Ascending aorta (tissue), 2 donors: ENCODE measurements around the gene NBAS. TPM values are rescaled to one million over a fixed set of nuclear protein-coding genes. Genes with fewer than 3 reads are reported as not detected.

Experiments
- DNase-seq, 2 donors: peaks; one replicate each; pipeline ENCODE4 v3.0.0-alpha.2; 2019; ENCODE audit warnings: low spot score in 2 of 2
- H3K27ac ChIP-seq, 2 donors: fragments of 200-600 bp; sonication (generic); one replicate each; pipeline ENCODE4 v1.5.1; 2016 to 2017; ENCODE audit warnings: mild to moderate bottlenecking in 1 of 2
- H3K27me3 ChIP-seq: fragments of 200-600 bp; sonication (generic); one replicate; pipeline ENCODE4 v1.5.1; 2017
- H3K36me3 ChIP-seq, 2 donors: fragments of 200-600 bp; sonication (generic); one replicate each; pipeline ENCODE4 v1.5.1; 2016
- H3K4me1 ChIP-seq, 2 donors: fragments of 200-600 bp; sonication (generic); one replicate each; pipeline ENCODE4 v1.5.1; 2016 to 2017; ENCODE audit warnings: mild to moderate bottlenecking in 1 of 2
- H3K4me3 ChIP-seq, 2 donors: fragments of 200-600 bp; sonication (generic); one replicate each; pipeline ENCODE4 v1.5.1; 2016 to 2017; ENCODE audit warnings: mild to moderate bottlenecking in 1 of 2
- H3K9me3 ChIP-seq, 2 donors: fragments of 200-600 bp; sonication (generic); one replicate each; pipeline ENCODE4 v1.5.1; 2016
- CTCF ChIP-seq, 3 experiments: fragments of 200-600 bp in 2 of 3; fragments of 450-650 bp in 1 of 3; sonication (generic) in 2 of 3; IDR thresholded peaks; one replicate each; pipeline ENCODE4 v1.5.1; 2016 to 2019; ENCODE audit warnings: antibody characterized with exemption in 3 of 3, mild to moderate bottlenecking in 1 of 3, moderate library complexity in 1 of 3
- intact Hi-C: fragments of 100-400 bp; cut with DNase I; formaldehyde crosslinking; loops from one replicate; pipeline ENCODE4 v1.15.1; 2023
- total RNA-seq: library from RNA; depleted of rRNA; stranded (reverse); fragments of >200 nt; gene quantifications from one replicate; pipeline ENCODE4 v1.1.0, GENCODE V29; 2016

NBAS gene
- total RNA-seq, 1 donor from 2014 or later: 37.1 TPM

GRCh38 chr2:15554525-15555218, 6.5 kb downstream of the NBAS start:
- Histone ChIP-seq H3K36me3 (peaks cover 7 to 12% of the 10 kb centered on the region in 2 donors), H3K27me3 (no peaks in the 10 kb centered on the region), H3K27ac (no peak overlapping the region), H3K4me1 (no peaks in the 10 kb centered on the region), H3K9me3 (no peaks in the 10 kb centered on the region), H3K4me3 (no peak overlapping the region)
- intact Hi-C loops: no loop called here
- TF ChIP-seq CTCF (IDR thresholded peaks at IDR 0.05): no peak
- no peak for DNase-seq

DNA sequence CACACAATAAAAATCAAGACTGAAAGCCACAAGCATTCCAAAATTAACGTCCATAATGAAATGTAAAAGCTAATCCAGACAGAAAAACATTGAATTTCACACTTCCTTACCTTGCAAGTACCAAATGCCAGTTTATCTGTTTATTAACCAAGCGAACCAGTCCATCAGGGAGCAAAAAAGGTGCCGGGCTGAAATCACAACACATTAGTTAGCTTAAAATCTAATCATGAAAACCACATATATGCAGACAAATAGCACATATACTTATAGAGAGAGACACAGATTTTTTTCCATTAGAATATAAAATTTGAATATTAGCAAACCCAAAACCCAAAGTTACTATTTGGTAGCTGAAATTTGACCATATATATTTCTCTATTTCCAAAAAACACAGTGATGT, 7.2 kb downstream of the NBAS start:
- Histone ChIP-seq H3K4me1 (no peaks in the 10 kb centered on the region), H3K27me3 (no peaks in the 10 kb centered on the region), H3K4me3 (no peak overlapping the region), H3K9me3 (no peaks in the 10 kb centered on the region), H3K36me3 (peaks cover 14 to 17% of the 10 kb centered on the region in 2 donors), H3K27ac (no peak overlapping the region)
- no peak for TF ChIP-seq CTCF (IDR thresholded peaks at IDR 0.05)
- DNase-seq: no peak
- intact Hi-C loops: no loop called here

DNA sequence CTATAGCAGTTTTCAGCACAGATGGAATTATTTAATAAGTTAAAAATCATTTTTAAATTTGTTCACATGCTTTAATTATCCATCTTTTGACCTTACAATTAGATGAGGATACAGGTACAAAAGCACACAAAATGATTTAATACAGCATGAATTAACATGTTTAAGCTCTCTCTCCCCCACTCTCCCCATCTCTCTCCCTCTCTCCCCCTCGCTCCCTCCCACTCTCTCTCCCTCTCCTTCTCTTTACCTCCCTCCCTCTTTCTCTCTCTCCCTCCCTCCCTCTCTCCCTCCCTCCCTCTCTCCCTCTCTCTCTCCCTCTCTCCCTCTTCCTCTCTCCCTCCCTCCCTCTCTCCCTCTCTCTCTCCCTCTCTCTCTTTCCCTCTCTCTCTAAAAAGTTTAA, 7.6 kb downstream of the NBAS start:
- TF ChIP-seq CTCF (IDR thresholded peaks at IDR 0.05): no peak
- Histone ChIP-seq H3K9me3 (no peaks in the 10 kb centered on the region), H3K4me1 (no peaks in the 10 kb centered on the region), H3K27ac (no peak overlapping the region), H3K36me3 (peaks cover 15 to 21% of the 10 kb centered on the region in 2 donors), H3K27me3 (no peaks in the 10 kb centered on the region), H3K4me3 (no peak overlapping the region)
- DNase-seq: no peak
- intact Hi-C loops: no loop called here

GRCh38 chr2:15548974-15549373, 12.2 kb downstream of the NBAS start:
- Histone ChIP-seq H3K4me3 (no peak overlapping the region), H3K27me3 (no peaks in the 10 kb centered on the region), H3K36me3 (peaks cover 17 to 27% of the 10 kb centered on the region in 2 donors), H3K27ac (no peak overlapping the region), H3K4me1 (no peaks in the 10 kb centered on the region), H3K9me3 (no peaks in the 10 kb centered on the region)
- intact Hi-C loops: no loop called here
- DNase-seq: no peak
- no peak for TF ChIP-seq CTCF (IDR thresholded peaks at IDR 0.05)

DNA sequence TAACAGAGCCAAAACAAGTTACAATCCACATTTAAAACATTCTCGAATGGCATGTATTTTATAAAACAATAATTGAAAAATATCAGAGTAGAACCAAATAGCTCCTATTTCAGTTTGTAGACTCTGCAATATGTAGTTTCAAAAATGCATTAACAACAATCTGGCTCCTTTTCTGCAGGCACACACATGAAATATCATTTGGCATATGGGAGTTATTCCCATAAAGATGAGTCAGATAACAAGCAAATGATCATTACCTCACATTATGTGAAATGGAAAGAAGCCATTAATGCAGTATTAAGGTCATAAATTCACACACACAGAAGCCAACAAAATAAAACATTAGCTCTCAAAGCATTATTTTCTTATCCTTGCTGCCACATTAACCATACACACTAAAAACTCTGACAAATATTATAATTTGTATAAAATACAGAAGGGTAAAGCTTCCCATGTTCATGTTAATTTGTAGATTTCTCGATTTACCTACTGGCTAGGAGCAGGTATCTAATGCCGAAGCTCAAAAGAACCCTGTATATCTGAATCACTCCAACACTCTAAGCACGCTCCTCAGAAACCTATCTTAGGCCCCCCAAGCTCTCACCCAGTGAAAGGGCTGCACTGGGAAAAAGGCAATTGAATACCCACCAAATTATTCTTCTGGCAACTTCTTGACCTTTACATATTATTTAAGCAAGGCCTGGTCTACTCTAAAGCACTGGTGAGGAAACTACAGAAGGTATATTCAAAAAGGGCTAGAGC, 13.8 kb downstream of the NBAS start:
- H3K4me1 ChIP-seq: no peaks in the 10 kb centered on the region
- DNase-seq: no peak
- H3K4me3 ChIP-seq: no peak overlapping the region
- no peaks in the 10 kb centered on the region for H3K27me3 ChIP-seq
- H3K36me3 ChIP-seq: peaks cover 17 to 20% of the 10 kb centered on the region in 2 donors
- TF ChIP-seq CTCF (IDR thresholded peaks at IDR 0.05): no peak
- H3K27ac ChIP-seq: no peak overlapping the region
- no peaks in the 10 kb centered on the region for H3K9me3 ChIP-seq
- intact Hi-C loops: no loop called here
